ENCODE results near the gene ITGB1. TPM values are rescaled to one million over a fixed set of nuclear protein-coding genes. Genes with fewer than 3 reads are reported as not detected.
A peak's percentile ranks its signal among the peaks of the same experiment; 100 is the strongest.

The ITGB1 gene
- total and polyA plus RNA-seq, 9 of the 15 experiments (the other 6 are each of a cell fraction or from before 2014, with no cell fraction given) = 40.2 to 194 (median 155) TPM

- TF ChIP-seq GABPA (tag; conservative IDR thresholded peaks at IDR 0.05; ENCODE audit: low read depth) (no peak), DLX4 (CRISPR knock-in tag; IDR thresholded peaks at IDR 0.05) (no peak), KLF6 (CRISPR knock-in tag; IDR thresholded peaks at IDR 0.05; ENCODE audit: borderline replicate concordance) (no peak), TAF7 (tag; IDR thresholded peaks at IDR 0.05) (no peak), ZNF316 (IDR thresholded peaks at IDR 0.05) (no peak), MLLT1 (IDR thresholded peaks at IDR 0.05) (peak in 1 of 2 experiments; percentile 72; a peak in 1 of 4 replicates), PBX2 (CRISPR knock-in tag; IDR thresholded peaks at IDR 0.05; ENCODE audit: low read depth) (no peak), PBX2 (tag; conservative IDR thresholded peaks at IDR 0.05; ENCODE audit: low read depth) (no peak), YBX1 (IDR thresholded peaks at IDR 0.05) (no peak), HDAC6 (IDR thresholded peaks at IDR 0.05; ENCODE audit: low read depth, low read length) (no peak), ZBTB17 (CRISPR knock-in tag; IDR thresholded peaks at IDR 0.05) (no peak), TEAD4 (IDR thresholded peaks at IDR 0.05; ENCODE audit: low read length) (peak; percentile 60; the same call in 1 of the 2 replicates), TEAD4 (CRISPR knock-in tag; IDR thresholded peaks at IDR 0.05; ENCODE audit: borderline replicate concordance) (no peak), BRF1 (IDR thresholded peaks at IDR 0.05; ENCODE audit: borderline replicate concordance, extremely low read depth, insufficient read length) (no peak), CBX2 (IDR thresholded peaks at IDR 0.05; ENCODE audit: insufficient read depth, low read length, poor library complexity, severe bottlenecking) (no peak), ZHX1 (conservative IDR thresholded peaks at IDR 0.05; ENCODE audit: low read length) (no peak), ZFP91 (CRISPR knock-in tag; IDR thresholded peaks at IDR 0.05) (no peak), ZNF133 (CRISPR knock-in tag; IDR thresholded peaks at IDR 0.05) (no peak)
Observed at GRCh38 chr10:32960022-32960421, 2.0 kb upstream of the ITGB1 start (continued).
